HepG2 (cell line): ENCODE results near the gene CSNK1A1. TPM values are rescaled to one million over a fixed set of nuclear protein-coding genes. Genes with fewer than 3 reads are reported as not detected.

ENCODE experiments used
- AKAP8 ChIP-seq: sonication (generic); formaldehyde crosslinking; IDR thresholded peaks from 2 replicates; pipeline ENCODE4 v1.5.1; 2020; ENCODE audit warnings: mild to moderate bottlenecking, missing genetic modification reagents
- FOXA1 ChIP-seq, 2 experiments: fragments of 450-650 bp in 1 of 2; sonication (generic) in 1 of 2; formaldehyde crosslinking in 1 of 2; IDR thresholded peaks; 2 replicates each; pipeline versions ENCODE4 v1.4.0 to v1.6.1; 2016 to 2020; ENCODE audit warnings: missing genetic modification reagents in 1 of 2
- GZF1 ChIP-seq: sonication (generic); formaldehyde crosslinking; IDR thresholded peaks from 2 replicates; pipeline ENCODE4 v1.5.1; 2020; ENCODE audit warnings: mild to moderate bottlenecking, missing genetic modification reagents
- HDAC2 ChIP-seq: sonication (generic); formaldehyde crosslinking; IDR thresholded peaks from 2 replicates; pipeline ENCODE4 v1.4.0; 2020; ENCODE audit warnings: missing genetic modification reagents
- KAT2B ChIP-seq: fragments of 150-350 bp; IDR thresholded peaks from 2 replicates; pipeline ENCODE4 v1.6.1; 2014; ENCODE audit warnings: low read depth, low read length, borderline replicate concordance
- KDM3A ChIP-seq: IDR thresholded peaks from 2 replicates; pipeline ENCODE4 v1.6.1; 2018; ENCODE audit warnings: low read depth, missing compliant biosample characterization
- MEF2D ChIP-seq: sonication (generic); formaldehyde crosslinking; IDR thresholded peaks from 2 replicates; pipeline ENCODE4 v1.5.1; 2020; ENCODE audit warnings: mild to moderate bottlenecking, missing genetic modification reagents
- PAXIP1 ChIP-seq: sonication (generic); formaldehyde crosslinking; conservative IDR thresholded peaks from 2 replicates; pipeline ENCODE4 v1.4.0; 2020; ENCODE audit warnings: mild to moderate bottlenecking, missing genetic modification reagents, moderate library complexity
- REPIN1 ChIP-seq: sonication (generic); formaldehyde crosslinking; IDR thresholded peaks from 2 replicates; pipeline ENCODE4 v1.8.0; 2022; ENCODE audit warnings: missing genetic modification reagents, low read depth, mild to moderate bottlenecking, borderline replicate concordance
- TBX2 ChIP-seq: sonication (generic); formaldehyde crosslinking; IDR thresholded peaks from 2 replicates; pipeline ENCODE4 v1.5.0; 2020; ENCODE audit warnings: missing genetic modification reagents, mild to moderate bottlenecking, borderline replicate concordance
- TCF7 ChIP-seq: sonication (generic); IDR thresholded peaks from 2 replicates; pipeline ENCODE4 v1.6.1; 2016; ENCODE audit warnings: antibody characterized with exemption, low read depth
- TSC22D2 ChIP-seq: sonication (generic); formaldehyde crosslinking; IDR thresholded peaks from 2 replicates; pipeline ENCODE4 v1.5.1; 2020; ENCODE audit warnings: missing genetic modification reagents, mild to moderate bottlenecking, borderline replicate concordance
- ZNF468 ChIP-seq: sonication (generic); formaldehyde crosslinking; IDR thresholded peaks from 2 replicates; pipeline ENCODE4 v1.8.0; 2022; ENCODE audit warnings: mild to moderate bottlenecking, moderate library complexity, missing genetic modification reagents
- ZNF687 ChIP-seq: sonication (generic); formaldehyde crosslinking; IDR thresholded peaks from 2 replicates; pipeline ENCODE4 v1.5.1; 2020; ENCODE audit warnings: mild to moderate bottlenecking, missing genetic modification reagents, moderate library complexity
- polyA plus RNA-seq, 8 experiments: library from polyadenylated mRNA; depleted of rRNA in 3 of 8; stranded (reverse) in 7 of 8; unstranded in 1 of 8; fragments of >200 nt; fragmentation: Illumina TruSeq in 4 of 8; extraction: Trizol in 4 of 8; gene quantifications; 2 replicates each; pipeline versions ENCODE4 v1.2.1 to v1.2.3, GENCODE V29; 2011 to 2016; ENCODE audit warnings: low read depth in 4 of 8, missing spikeins in 1 of 8, mixed read lengths in 1 of 8; ENCODE audit not compliant: insufficient read depth in 1 of 8
- total RNA-seq, 5 experiments: library from RNA; depleted of rRNA; stranded (reverse); fragments of >200 nt; fragmentation: Illumina TruSeq; extraction: Trizol; gene quantifications; 2 replicates each; pipeline ENCODE4 v1.2.3, GENCODE V29; 2016; ENCODE audit warnings: low read depth in 1 of 5

CSNK1A1 gene
- total and polyA plus RNA-seq, 2 of the 13 experiments (the other 11 are each of a cell fraction or from before 2014, with no cell fraction given) = 89.0 to 149 TPM

GRCh38 chr5:149453618-149454415 is 97.4 kb downstream of the CSNK1A1 start (continued):
- TF ChIP-seq TCF7 (0 out of 2 replicates have a peak, but pooled peaks have one; percentile 33), KAT2B (no peak), TBX2 (CRISPR knock-in tag) (peak; percentile 48; the same call in 1 of the 2 replicates), AKAP8 (CRISPR knock-in tag) (0 out of 2 replicates have a peak, but pooled peaks have one; percentile 37), KDM3A (CRISPR knock-in tag) (0 out of 2 replicates have a peak, but pooled peaks have one; percentile 20), ZNF687 (CRISPR knock-in tag) (peak; percentile 50), GZF1 (CRISPR knock-in tag) (0 out of 2 replicates have a peak, but pooled peaks have one; percentile 32), REPIN1 (CRISPR knock-in tag) (no peak), MEF2D (CRISPR knock-in tag) (0 out of 2 replicates have a peak, but pooled peaks have one; percentile 22), PAXIP1 (CRISPR knock-in tag) (0 out of 2 replicates have a peak, but pooled peaks have one; percentile 16), HDAC2 (CRISPR knock-in tag) (0 out of 2 replicates have a peak, but pooled peaks have one; percentile 7), FOXA1 (IDR thresholded peaks at IDR 0.05) (no peak), FOXA1 (CRISPR knock-in tag; IDR thresholded peaks at IDR 0.05) (0 out of 2 replicates have a peak, but pooled peaks have one; percentile 9), TSC22D2 (CRISPR knock-in tag) (0 out of 2 replicates have a peak, but pooled peaks have one; percentile 25), ZNF468 (peak; percentile 80; the same call in 1 of the 2 replicates)
